GM21526 (cell line): ENCODE measurements around the gene CRACDL.

Source experiments
- ATAC-seq: cut with Tn5 transposase; IDR thresholded peaks from one replicate; pipeline ENCODE4 v1.9.1; 2021; ENCODE audit warnings: moderate library complexity; ENCODE audit not compliant: unreplicated experiment, low FRiP score

CRACDL gene

GRCh38 chr2:98935777-98936352 is at the start of gene CRACDL:
Gene CRACDL, minus strand, starts transcription at chr2:98936225. Its CDS starts 89,425 bp downstream, at chr2:98846800.
- ATAC-seq: no peak

GRCh38 chr2:98975611-98976010 is 39.6 kb upstream of the CRACDL start:
- no peak for ATAC-seq

- ATAC-seq: no peak
Measured at GRCh38 chr2:98972582-98973167, 36.6 kb upstream of the CRACDL start.

- ATAC-seq: no peak
Measured at GRCh38 chr2:98959810-98960507, 23.9 kb upstream of the CRACDL start.

GRCh38 chr2:98952966-98953365 is 16.9 kb upstream of the CRACDL start:
- ATAC-seq: no peak

- no peak for ATAC-seq
Measured at GRCh38 chr2:98948956-98949739, 13.1 kb upstream of the CRACDL start.

GRCh38 chr2:98947554-98947953 is 11.5 kb upstream of the CRACDL start:
- ATAC-seq: no peak

- no peak for ATAC-seq
Measured at GRCh38 chr2:98946855-98947254, 10.8 kb upstream of the CRACDL start.

GRCh38 chr2:98944775-98945174 is 8.8 kb upstream of the CRACDL start:
- ATAC-seq: no peak

- no peak for ATAC-seq
Measured at GRCh38 chr2:98940102-98940501, 4.1 kb upstream of the CRACDL start.

GRCh38 chr2:98937906-98938305 is 1.9 kb upstream of the CRACDL start:
- ATAC-seq: no peak

GRCh38 chr2:98936353-98937351 is 627 bp upstream of the CRACDL start:
- no peak for ATAC-seq

GRCh38 chr2:98935111-98935770 is 784 bp downstream of the CRACDL start:
- no peak for ATAC-seq

- no peak for ATAC-seq
Measured at GRCh38 chr2:98932778-98933343, 3.2 kb downstream of the CRACDL start.

- no peak for ATAC-seq
Measured at GRCh38 chr2:98932164-98932563, 3.9 kb downstream of the CRACDL start.

- ATAC-seq: no peak
Measured at GRCh38 chr2:98931596-98931995, 4.4 kb downstream of the CRACDL start.

GRCh38 chr2:98929920-98930319 is 6.1 kb downstream of the CRACDL start:
- ATAC-seq: no peak

- no peak for ATAC-seq
Measured at GRCh38 chr2:98928242-98928641, 7.8 kb downstream of the CRACDL start.

GRCh38 chr2:98927027-98927426 is 9.0 kb downstream of the CRACDL start:
- ATAC-seq: no peak
